ENCODE measurements around the gene COA4.

Gene COA4

GRCh38 chr11:73866095-73866579 lies 10.5 kb downstream of the COA4 start:
- H3K4me3 ChIP-seq (ENCODE audit: low read depth, low read length) = no peak overlapping the region

GRCh38 chr11:73862986-73863385 lies 13.7 kb downstream of the COA4 start:
- no peak for TF ChIP-seq CTCF (conservative IDR thresholded peaks at IDR 0.05; ENCODE audit: low read depth, low read length)
- DNase-seq (ENCODE audit: low read depth) = peak; percentile 32

More at GRCh38 chr11:73866095-73866579, 10.5 kb downstream of the COA4 start:
- no peak for TF ChIP-seq CTCF (conservative IDR thresholded peaks at IDR 0.05; ENCODE audit: low read depth, low read length)
- DNase-seq (ENCODE audit: low read depth) = peak; percentile 40

GRCh38 chr11:73860202-73860601 lies 16.4 kb downstream of the COA4 start:
- no peak overlapping the region for H3K4me3 ChIP-seq (ENCODE audit: low read depth, low read length)
- TF ChIP-seq CTCF (conservative IDR thresholded peaks at IDR 0.05; ENCODE audit: low read depth, low read length) = no peak
- DNase-seq (ENCODE audit: low read depth) = no peak

More at GRCh38 chr11:73862986-73863385, 13.7 kb downstream of the COA4 start:
- no peak overlapping the region for H3K4me3 ChIP-seq (ENCODE audit: low read depth, low read length)

GRCh38 chr11:73859671-73860070 lies 17.0 kb downstream of the COA4 start:
- TF ChIP-seq CTCF (conservative IDR thresholded peaks at IDR 0.05; ENCODE audit: low read depth, low read length) = no peak
- H3K4me3 ChIP-seq (ENCODE audit: low read depth, low read length) = no peak overlapping the region
- DNase-seq (ENCODE audit: low read depth) = no peak

- no peak for DNase-seq (ENCODE audit: low read depth)
- TF ChIP-seq CTCF (conservative IDR thresholded peaks at IDR 0.05; ENCODE audit: low read depth, low read length) = no peak
- no peak overlapping the region for H3K4me3 ChIP-seq (ENCODE audit: low read depth, low read length)
Measured at GRCh38 chr11:73856031-73856567, 20.5 kb downstream of the COA4 start.

GRCh38 chr11:73854680-73855079 lies 22.0 kb downstream of the COA4 start:
- no peak for TF ChIP-seq CTCF (conservative IDR thresholded peaks at IDR 0.05; ENCODE audit: low read depth, low read length)
- peak; percentile 29 for DNase-seq (ENCODE audit: low read depth)
- no peak overlapping the region for H3K4me3 ChIP-seq (ENCODE audit: low read depth, low read length)

DNA sequence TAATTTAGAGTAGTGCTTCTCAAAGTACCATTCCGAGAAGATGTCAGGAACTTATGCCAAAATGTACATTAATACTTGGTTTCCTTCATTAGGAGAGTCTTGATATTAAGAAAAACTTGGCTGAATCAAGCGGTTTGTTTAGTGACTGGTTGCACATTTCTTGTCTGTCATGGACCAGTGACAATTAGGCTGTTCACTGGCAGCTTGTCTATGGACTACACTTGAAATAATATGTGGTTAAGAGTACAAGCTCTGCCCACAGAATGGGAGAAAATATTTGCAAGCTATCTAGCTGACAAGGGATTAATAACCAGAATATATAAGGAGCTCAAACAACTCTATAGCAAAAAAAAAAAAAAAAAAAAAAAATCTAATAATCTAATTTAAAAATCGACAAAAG lies 24.6 kb downstream of the COA4 start:
- H3K4me3 ChIP-seq (ENCODE audit: low read depth, low read length) = no peak overlapping the region
- no peak for TF ChIP-seq CTCF (conservative IDR thresholded peaks at IDR 0.05; ENCODE audit: low read depth, low read length)
- DNase-seq (ENCODE audit: low read depth) = no peak
